Measurements from ENCODE around the gene ZFPM1.
"Not testable (repeated sequence)": the region's sequence is repeated elsewhere in the genome, so short reads cannot be mapped to it uniquely, and the experiment has no call there.

ZFPM1 gene

GRCh38 chr16:88464447-88465318 is 11.6 kb downstream of the ZFPM1 start:
- no peak for DNase-seq (ENCODE audit: low read depth in 2 of 2)

- no peak for DNase-seq (ENCODE audit: low read depth in 2 of 2)
Observed at GRCh38 chr16:88465387-88465983, 12.4 kb downstream of the ZFPM1 start.

GRCh38 chr16:88466175-88466862 is 13.2 kb downstream of the ZFPM1 start:
- DNase-seq (ENCODE audit: low read depth in 2 of 2) = no peak

- no peak for DNase-seq (ENCODE audit: low read depth in 2 of 2)
Observed at GRCh38 chr16:88466949-88467348, 13.9 kb downstream of the ZFPM1 start.

- DNase-seq (ENCODE audit: low read depth in 2 of 2) = no peak
Observed at GRCh38 chr16:88467541-88467944, 14.5 kb downstream of the ZFPM1 start.

GRCh38 chr16:88468275-88469129 is 15.4 kb downstream of the ZFPM1 start:
- DNase-seq (ENCODE audit: low read depth in 2 of 2) = no peak

GRCh38 chr16:88469615-88470395 is 16.7 kb downstream of the ZFPM1 start:
- DNase-seq (ENCODE audit: low read depth in 2 of 2) = no peak

GRCh38 chr16:88470396-88470680 is 17.3 kb downstream of the ZFPM1 start:
- not testable (repeated sequence) for DNase-seq (ENCODE audit: low read depth in 2 of 2)

- not testable (repeated sequence) for DNase-seq (ENCODE audit: low read depth in 2 of 2)
Observed at GRCh38 chr16:88470696-88471095, 17.6 kb downstream of the ZFPM1 start.

- DNase-seq (ENCODE audit: low read depth in 2 of 2) = no peak
Observed at GRCh38 chr16:88471115-88471514, 18.0 kb downstream of the ZFPM1 start.

GRCh38 chr16:88471575-88471974 is 18.5 kb downstream of the ZFPM1 start:
- no peak for DNase-seq (ENCODE audit: low read depth in 2 of 2)

- DNase-seq (ENCODE audit: low read depth in 2 of 2) = no peak
Observed at GRCh38 chr16:88472069-88472468, 19.0 kb downstream of the ZFPM1 start.

- DNase-seq (ENCODE audit: low read depth in 2 of 2) = no peak
Observed at GRCh38 chr16:88472637-88473205, 19.6 kb downstream of the ZFPM1 start.

- no peak for DNase-seq (ENCODE audit: low read depth in 2 of 2)
Observed at GRCh38 chr16:88473666-88474534, 20.8 kb downstream of the ZFPM1 start.

- DNase-seq (ENCODE audit: low read depth in 2 of 2) = no peak
Observed at GRCh38 chr16:88475037-88475436, 22.0 kb downstream of the ZFPM1 start.

- no peak for DNase-seq (ENCODE audit: low read depth in 2 of 2)
Observed at GRCh38 chr16:88476203-88476602, 23.1 kb downstream of the ZFPM1 start.

GRCh38 chr16:88476817-88477397 is 23.8 kb downstream of the ZFPM1 start:
- no peak for DNase-seq (ENCODE audit: low read depth in 2 of 2)

GRCh38 chr16:88477631-88478519 is 24.8 kb downstream of the ZFPM1 start:
- no peak for DNase-seq (ENCODE audit: low read depth in 2 of 2)

All from activated CD8-positive, alpha-beta memory T cell treated with anti-CD3 and anti-CD28 coated beads for 4 hours (primary cell).